Measurements from ENCODE around the gene SHOX. TPM values are rescaled to one million over a fixed set of nuclear protein-coding genes. Genes with fewer than 3 reads are reported as not detected.

SHOX gene
- total RNA-seq, 1 experiment from 2014 or later = not detected

- H3K27me3 ChIP-seq (replicated peaks; ENCODE audit: control insufficient read depth, insufficient read depth, low read length) = no peaks in the 10 kb centered on the region
- Mint-ChIP-seq H3K36me3 (ENCODE audit: insufficient read depth, unreplicated experiment) (no peaks in the 10 kb centered on the region), H3K4me1 (ENCODE audit: low read depth, unreplicated experiment) (no peaks in the 10 kb centered on the region), H3K4me3 (ENCODE audit: unreplicated experiment) (no peak overlapping the region), H3K9me3 (ENCODE audit: unreplicated experiment) (no peaks in the 10 kb centered on the region), H3K27me3 (ENCODE audit: insufficient read depth, unreplicated experiment) (peaks cover 2% of the 10 kb centered on the region), H3K27ac (ENCODE audit: unreplicated experiment) (no peak overlapping the region)
- CTCF ChIA-PET = no interaction called here
- intact Hi-C loops (cut with micrococcal nuclease; ENCODE audit: unreplicated experiment) = no loop called here
- no TSS peak for BruUV-seq (replicated peaks)
- no peaks in the 10 kb centered on the region for H3K9me3 ChIP-seq
- H3K36me3 ChIP-seq (ENCODE audit: control insufficient read depth, insufficient read depth, low read length) = no peaks in the 10 kb centered on the region
- no peak for DNase-seq
- no peaks in the 10 kb centered on the region for H3K4me1 ChIP-seq
- no peak for TF ChIP-seq CTCF (IDR thresholded peaks at IDR 0.05; ENCODE audit: insufficient read depth in 1 of 2, low read depth in 1 of 2, low read length in 1 of 2, severe bottlenecking in 1 of 2, unreplicated experiment in 1 of 2)
- no peak overlapping the region for H3K4me3 ChIP-seq (ENCODE audit: low read depth, low read length)
- POLR2A ChIA-PET = no interaction called here
Observed at GRCh38 chrX:635428-636090, 5.0 kb downstream of the SHOX start.

GRCh38 chrX:636981-637659 is 6.5 kb downstream of the SHOX start:
- Mint-ChIP-seq H3K4me3 (ENCODE audit: unreplicated experiment) (no peak overlapping the region), H3K4me1 (ENCODE audit: low read depth, unreplicated experiment) (no peaks in the 10 kb centered on the region), H3K27me3 (ENCODE audit: insufficient read depth, unreplicated experiment) (peaks cover 2% of the 10 kb centered on the region), H3K36me3 (ENCODE audit: insufficient read depth, unreplicated experiment) (no peaks in the 10 kb centered on the region), H3K9me3 (ENCODE audit: unreplicated experiment) (no peaks in the 10 kb centered on the region), H3K27ac (ENCODE audit: unreplicated experiment) (no peak overlapping the region)
- Histone ChIP-seq H3K4me3 (ENCODE audit: low read depth, low read length) (no peak overlapping the region), H3K4me1 (no peaks in the 10 kb centered on the region), H3K36me3 (ENCODE audit: control insufficient read depth, insufficient read depth, low read length) (no peaks in the 10 kb centered on the region), H3K27me3 (replicated peaks; ENCODE audit: control insufficient read depth, insufficient read depth, low read length) (no peaks in the 10 kb centered on the region), H3K9me3 (no peaks in the 10 kb centered on the region)
- intact Hi-C loops (cut with micrococcal nuclease; ENCODE audit: unreplicated experiment) = no loop called here
- no TSS peak for BruUV-seq (replicated peaks)
- TF ChIP-seq CTCF (IDR thresholded peaks at IDR 0.05; ENCODE audit: insufficient read depth in 1 of 2, low read depth in 1 of 2, low read length in 1 of 2, severe bottlenecking in 1 of 2, unreplicated experiment in 1 of 2) = no peak
- no peak for DNase-seq
- ChIA-PET CTCF (no interaction called here), POLR2A (no interaction called here)

GRCh38 chrX:637660-638481 is 7.3 kb downstream of the SHOX start:
- H3K27me3 ChIP-seq (replicated peaks; ENCODE audit: control insufficient read depth, insufficient read depth, low read length) = no peaks in the 10 kb centered on the region
- CTCF ChIA-PET = no interaction called here
- BruUV-seq (replicated peaks) = no TSS peak
- no peaks in the 10 kb centered on the region for H3K9me3 Mint-ChIP-seq (ENCODE audit: unreplicated experiment)
- H3K27ac Mint-ChIP-seq (ENCODE audit: unreplicated experiment) = no peak overlapping the region
- H3K4me1 Mint-ChIP-seq (ENCODE audit: low read depth, unreplicated experiment) = no peaks in the 10 kb centered on the region
- peaks cover 2% of the 10 kb centered on the region for H3K27me3 Mint-ChIP-seq (ENCODE audit: insufficient read depth, unreplicated experiment)
- H3K4me3 Mint-ChIP-seq (ENCODE audit: unreplicated experiment) = no peak overlapping the region
- POLR2A ChIA-PET = no interaction called here
- intact Hi-C loops (cut with micrococcal nuclease; ENCODE audit: unreplicated experiment) = no loop called here
- no peaks in the 10 kb centered on the region for H3K36me3 Mint-ChIP-seq (ENCODE audit: insufficient read depth, unreplicated experiment)
- TF ChIP-seq CTCF (IDR thresholded peaks at IDR 0.05; ENCODE audit: insufficient read depth in 1 of 2, low read depth in 1 of 2, low read length in 1 of 2, severe bottlenecking in 1 of 2, unreplicated experiment in 1 of 2) = no peak
- H3K36me3 ChIP-seq (ENCODE audit: control insufficient read depth, insufficient read depth, low read length) = no peaks in the 10 kb centered on the region
- no peak for DNase-seq
- no peak overlapping the region for H3K4me3 ChIP-seq (ENCODE audit: low read depth, low read length)
- H3K4me1 ChIP-seq = no peaks in the 10 kb centered on the region
- H3K9me3 ChIP-seq = no peaks in the 10 kb centered on the region

Measured in Caco-2 (cell line).